Osteocyte (in vitro differentiated cells): Measurements from ENCODE around the gene IER5L. TPM values are rescaled to one million over a fixed set of nuclear protein-coding genes. Genes with fewer than 3 reads are reported as not detected.
A peak's percentile ranks its signal among the peaks of the same experiment; 100 is the strongest.

Experiments used
- DNase-seq: peaks from one replicate; pipeline ENCODE4 v3.0.0; 2021; ENCODE audit warnings: mixed read lengths; ENCODE audit not compliant: unreplicated experiment; ENCODE audit errors: extremely low spot score
- H3K27ac Mint-ChIP-seq: one replicate; pipeline ENCODE4 v1.8.0; 2021; ENCODE audit warnings: mild to moderate bottlenecking, mixed read lengths; ENCODE audit not compliant: unreplicated experiment
- H3K27me3 Mint-ChIP-seq: one replicate; pipeline ENCODE4 v1.8.0; 2021; ENCODE audit warnings: mixed read lengths; ENCODE audit not compliant: unreplicated experiment
- H3K36me3 Mint-ChIP-seq: one replicate; pipeline ENCODE4 v1.8.0; 2021; ENCODE audit warnings: mixed read lengths; ENCODE audit not compliant: unreplicated experiment
- H3K4me1 Mint-ChIP-seq: one replicate; pipeline ENCODE4 v1.8.0; 2021; ENCODE audit warnings: mixed read lengths; ENCODE audit not compliant: unreplicated experiment
- H3K4me3 Mint-ChIP-seq: one replicate; pipeline ENCODE4 v1.8.0; 2021; ENCODE audit warnings: mild to moderate bottlenecking, moderate library complexity, mixed read lengths; ENCODE audit not compliant: unreplicated experiment
- H3K9me3 Mint-ChIP-seq: one replicate; pipeline ENCODE4 v1.8.0; 2021; ENCODE audit warnings: mixed read lengths; ENCODE audit not compliant: unreplicated experiment
- CTCF ChIP-seq: fragments of 200-600 bp; sonication (generic); IDR thresholded peaks from 2 replicates; pipeline ENCODE4 v1.5.0; 2021; ENCODE audit warnings: antibody characterized with exemption, mild to moderate bottlenecking, moderate library complexity
- total RNA-seq: library from RNA; stranded (reverse); gene quantifications from 2 replicates; pipeline ENCODE4 v1.2.1, GENCODE V29; 2021

IER5L gene
- total RNA-seq, 1 donor from 2014 or later = 60.8 TPM

- H3K27me3 Mint-ChIP-seq = no peaks in the 10 kb centered on the region
- peak overlapping the region; percentile 74 for H3K4me3 Mint-ChIP-seq
- peaks cover 9% of the 10 kb centered on the region for H3K36me3 Mint-ChIP-seq
- H3K27ac Mint-ChIP-seq = peak overlapping the region; percentile 100
- peak; percentile 90 for TF ChIP-seq CTCF
- peaks cover 68% of the 10 kb centered on the region for H3K4me1 Mint-ChIP-seq
- no peaks in the 10 kb centered on the region for H3K9me3 Mint-ChIP-seq
- peak; percentile 91 for DNase-seq
These were observed 38.6 kb downstream of the IER5L start for GRCh38 chr9:129139233-129139992.

GRCh38 chr9:129138476-129139232, 39.4 kb downstream of the IER5L start:
- Mint-ChIP-seq H3K4me3 (peak overlapping the region; percentile 74), H3K4me1 (peaks cover 64% of the 10 kb centered on the region), H3K9me3 (no peaks in the 10 kb centered on the region), H3K27ac (peak overlapping the region; percentile 100), H3K36me3 (peaks cover 7% of the 10 kb centered on the region), H3K27me3 (no peaks in the 10 kb centered on the region)
- TF ChIP-seq CTCF = no peak
- DNase-seq = peak; percentile 92

GRCh38 chr9:129138144-129138462, 40.0 kb downstream of the IER5L start:
- peak overlapping the region; percentile 100 for H3K27ac Mint-ChIP-seq
- no peak overlapping the region for H3K4me3 Mint-ChIP-seq
- peaks cover 9% of the 10 kb centered on the region for H3K36me3 Mint-ChIP-seq
- H3K9me3 Mint-ChIP-seq = no peaks in the 10 kb centered on the region
- no peaks in the 10 kb centered on the region for H3K27me3 Mint-ChIP-seq
- TF ChIP-seq CTCF = no peak
- H3K4me1 Mint-ChIP-seq = peaks cover 65% of the 10 kb centered on the region
- DNase-seq = no peak

GRCh38 chr9:129137292-129138143, 40.5 kb downstream of the IER5L start:
- peaks cover 63% of the 10 kb centered on the region for H3K4me1 Mint-ChIP-seq
- DNase-seq = no peak
- TF ChIP-seq CTCF = no peak
- H3K36me3 Mint-ChIP-seq = peaks cover 9% of the 10 kb centered on the region
- no peaks in the 10 kb centered on the region for H3K9me3 Mint-ChIP-seq
- no peak overlapping the region for H3K4me3 Mint-ChIP-seq
- peak overlapping the region; percentile 100 for H3K27ac Mint-ChIP-seq
- no peaks in the 10 kb centered on the region for H3K27me3 Mint-ChIP-seq
